Esophagus squamous epithelium (tissue), 4 donors: ENCODE results near the gene MBOAT2.

ENCODE experiments used
- POLR2A ChIP-seq, 4 donors: fragments of 450-650 bp; IDR thresholded peaks; one replicate each; pipeline ENCODE4 v1.6.1; 2017; ENCODE audit warnings: antibody characterized with exemption in 4 of 4, mild to moderate bottlenecking in 4 of 4, moderate library complexity in 3 of 4
- TF ChIP-seq, protein P1 (sequence below), 6 experiments: fragments of 450-650 bp in 4 of 6; fragments of 200-600 bp in 2 of 6; sonication (generic) in 2 of 6; IDR thresholded peaks; one replicate each; pipeline ENCODE4 v1.5.1; 2016 to 2019; ENCODE audit warnings: antibody characterized with exemption in 6 of 6, mild to moderate bottlenecking in 4 of 6, moderate library complexity in 4 of 6

DNA sequence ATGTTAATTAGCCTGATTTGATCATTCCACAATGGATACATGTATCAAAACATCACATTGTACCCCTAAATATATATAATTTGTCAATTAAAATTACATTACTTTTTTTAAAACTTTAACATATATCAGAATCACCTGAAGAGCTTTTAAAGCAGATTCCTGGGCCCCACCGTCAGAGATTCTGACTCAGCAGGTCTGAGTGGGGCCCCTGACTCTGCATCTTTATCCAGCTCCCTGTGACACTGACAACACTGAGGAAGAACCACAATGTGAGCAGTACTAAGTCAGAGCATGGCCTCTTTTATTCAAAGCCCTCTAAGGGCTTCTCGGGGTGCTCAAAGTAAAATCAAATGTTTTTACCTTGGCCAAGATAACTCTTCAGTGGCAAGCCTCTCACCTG, 175.8 kb downstream of the MBOAT2 start:
- TF ChIP-seq, protein P1, sequence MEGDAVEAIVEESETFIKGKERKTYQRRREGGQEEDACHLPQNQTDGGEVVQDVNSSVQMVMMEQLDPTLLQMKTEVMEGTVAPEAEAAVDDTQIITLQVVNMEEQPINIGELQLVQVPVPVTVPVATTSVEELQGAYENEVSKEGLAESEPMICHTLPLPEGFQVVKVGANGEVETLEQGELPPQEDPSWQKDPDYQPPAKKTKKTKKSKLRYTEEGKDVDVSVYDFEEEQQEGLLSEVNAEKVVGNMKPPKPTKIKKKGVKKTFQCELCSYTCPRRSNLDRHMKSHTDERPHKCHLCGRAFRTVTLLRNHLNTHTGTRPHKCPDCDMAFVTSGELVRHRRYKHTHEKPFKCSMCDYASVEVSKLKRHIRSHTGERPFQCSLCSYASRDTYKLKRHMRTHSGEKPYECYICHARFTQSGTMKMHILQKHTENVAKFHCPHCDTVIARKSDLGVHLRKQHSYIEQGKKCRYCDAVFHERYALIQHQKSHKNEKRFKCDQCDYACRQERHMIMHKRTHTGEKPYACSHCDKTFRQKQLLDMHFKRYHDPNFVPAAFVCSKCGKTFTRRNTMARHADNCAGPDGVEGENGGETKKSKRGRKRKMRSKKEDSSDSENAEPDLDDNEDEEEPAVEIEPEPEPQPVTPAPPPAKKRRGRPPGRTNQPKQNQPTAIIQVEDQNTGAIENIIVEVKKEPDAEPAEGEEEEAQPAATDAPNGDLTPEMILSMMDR (IDR thresholded peaks at IDR 0.05): no peak
- no peak for TF ChIP-seq POLR2A (IDR thresholded peaks at IDR 0.05)
